Activated naive CD4-positive, alpha-beta T cell treated with anti-CD3 and anti-CD28 coated beads, Interleukin-2, amount 10 ng/mL, durations not matched to agents 7 days and 5 days (primary cell): ENCODE measurements around the gene NAA16.
A peak's percentile ranks its signal among the peaks of the same experiment; 100 is the strongest.

ENCODE experiments used
- CTCF ChIA-PET: fragments of 350-600 bp; sonication (Branson Sonifier 250); formaldehyde crosslinking; loops from one replicate; lab custom pipeline; 2021; ENCODE audit warnings: antibody characterized with exemption; lab: Charles Lee
- DNase-seq: peaks from one replicate; pipeline ENCODE4 v3.0.0-alpha.2; 2020
- H3K27ac Mint-ChIP-seq: one replicate; pipeline ENCODE4 v1.8.0; 2021; ENCODE audit warnings: mild to moderate bottlenecking, moderate library complexity, mixed read lengths
- H3K27me3 Mint-ChIP-seq: one replicate; pipeline ENCODE4 v1.8.0; 2021; ENCODE audit warnings: mild to moderate bottlenecking, mixed read lengths
- H3K36me3 Mint-ChIP-seq: one replicate; pipeline ENCODE4 v1.8.0; 2021; ENCODE audit warnings: mixed read lengths
- H3K4me1 Mint-ChIP-seq: one replicate; pipeline ENCODE4 v1.8.0; 2021; ENCODE audit warnings: mixed read lengths
- H3K4me3 Mint-ChIP-seq: one replicate; pipeline ENCODE4 v1.8.0; 2021; ENCODE audit warnings: mild to moderate bottlenecking, moderate library complexity, mixed read lengths
- H3K9me3 Mint-ChIP-seq: one replicate; pipeline ENCODE4 v1.8.0; 2021; ENCODE audit warnings: mixed read lengths

The NAA16 gene

GRCh38 chr13:41291246-41291645, 19.8 kb upstream of the NAA16 start:
- Mint-ChIP-seq H3K27me3 (peaks cover 4% of the 10 kb centered on the region), H3K4me3 (no peak overlapping the region), H3K36me3 (peaks cover 7% of the 10 kb centered on the region), H3K27ac (no peak overlapping the region), H3K9me3 (peaks cover 12% of the 10 kb centered on the region), H3K4me1 (peaks cover 11% of the 10 kb centered on the region)
- no peak for DNase-seq
- CTCF ChIA-PET: no interaction called here

GRCh38 chr13:41293272-41293671, 17.8 kb upstream of the NAA16 start:
- Mint-ChIP-seq H3K27me3 (peaks cover 10% of the 10 kb centered on the region), H3K36me3 (peaks cover 3% of the 10 kb centered on the region), H3K9me3 (peaks cover 8% of the 10 kb centered on the region), H3K4me1 (no peaks in the 10 kb centered on the region), H3K4me3 (no peak overlapping the region), H3K27ac (no peak overlapping the region)
- CTCF ChIA-PET: no interaction called here
- no peak for DNase-seq

GRCh38 chr13:41294914-41295313, 16.2 kb upstream of the NAA16 start:
- peaks cover 5% of the 10 kb centered on the region for H3K4me1 Mint-ChIP-seq
- peaks cover 5% of the 10 kb centered on the region for H3K9me3 Mint-ChIP-seq
- no peak overlapping the region for H3K4me3 Mint-ChIP-seq
- CTCF ChIA-PET: no interaction called here
- no peak for DNase-seq
- H3K36me3 Mint-ChIP-seq: peaks cover 5% of the 10 kb centered on the region
- H3K27me3 Mint-ChIP-seq: peaks cover 10% of the 10 kb centered on the region
- no peak overlapping the region for H3K27ac Mint-ChIP-seq

- peaks cover 10% of the 10 kb centered on the region for H3K27me3 Mint-ChIP-seq
- DNase-seq: no peak
- H3K27ac Mint-ChIP-seq: no peak overlapping the region
- CTCF ChIA-PET: no interaction called here
- H3K4me1 Mint-ChIP-seq: peaks cover 5% of the 10 kb centered on the region
- peaks cover 5% of the 10 kb centered on the region for H3K9me3 Mint-ChIP-seq
- no peak overlapping the region for H3K4me3 Mint-ChIP-seq
- H3K36me3 Mint-ChIP-seq: peaks cover 5% of the 10 kb centered on the region
Observed at GRCh38 chr13:41295973-41296372, 15.1 kb upstream of the NAA16 start.

- Mint-ChIP-seq H3K4me3 (no peak overlapping the region), H3K4me1 (peaks cover 5% of the 10 kb centered on the region), H3K27me3 (peaks cover 11% of the 10 kb centered on the region), H3K9me3 (peaks cover 2% of the 10 kb centered on the region), H3K36me3 (peaks cover 2% of the 10 kb centered on the region), H3K27ac (no peak overlapping the region)
- CTCF ChIA-PET: no interaction called here
- DNase-seq: no peak
Observed at GRCh38 chr13:41296879-41297646, 14.0 kb upstream of the NAA16 start.

GRCh38 chr13:41299316-41300094, 11.6 kb upstream of the NAA16 start:
- DNase-seq: no peak
- H3K4me3 Mint-ChIP-seq: no peak overlapping the region
- H3K9me3 Mint-ChIP-seq: peaks cover 2% of the 10 kb centered on the region
- CTCF ChIA-PET: no interaction called here
- peaks cover 5% of the 10 kb centered on the region for H3K4me1 Mint-ChIP-seq
- peaks cover 2% of the 10 kb centered on the region for H3K36me3 Mint-ChIP-seq
- peaks cover 18% of the 10 kb centered on the region for H3K27me3 Mint-ChIP-seq
- no peak overlapping the region for H3K27ac Mint-ChIP-seq

- CTCF ChIA-PET: no interaction called here
- Mint-ChIP-seq H3K9me3 (no peaks in the 10 kb centered on the region), H3K27me3 (peaks cover 18% of the 10 kb centered on the region), H3K4me1 (peaks cover 5% of the 10 kb centered on the region), H3K27ac (no peak overlapping the region), H3K36me3 (peaks cover 2% of the 10 kb centered on the region), H3K4me3 (no peak overlapping the region)
- DNase-seq: no peak
Observed at GRCh38 chr13:41302743-41303142, 8.3 kb upstream of the NAA16 start.

GRCh38 chr13:41304551-41304950, 6.5 kb upstream of the NAA16 start:
- H3K4me3 Mint-ChIP-seq: no peak overlapping the region
- H3K27me3 Mint-ChIP-seq: peaks cover 18% of the 10 kb centered on the region
- no peaks in the 10 kb centered on the region for H3K36me3 Mint-ChIP-seq
- DNase-seq: no peak
- no peaks in the 10 kb centered on the region for H3K9me3 Mint-ChIP-seq
- peaks cover 3% of the 10 kb centered on the region for H3K4me1 Mint-ChIP-seq
- CTCF ChIA-PET: interaction anchor here (0.6 kb wide), 1 partner anchor 108 kb away, joined by 3 read pairs; no protein-coding TSS in a partner anchor
- no peak overlapping the region for H3K27ac Mint-ChIP-seq

GRCh38 chr13:41306271-41307145, 4.6 kb upstream of the NAA16 start:
- Mint-ChIP-seq H3K4me3 (no peak overlapping the region), H3K27ac (no peak overlapping the region), H3K4me1 (peaks cover 9% of the 10 kb centered on the region), H3K9me3 (no peaks in the 10 kb centered on the region), H3K27me3 (peaks cover 20% of the 10 kb centered on the region), H3K36me3 (no peaks in the 10 kb centered on the region)
- CTCF ChIA-PET: no interaction called here
- DNase-seq: no peak

- Mint-ChIP-seq H3K4me3 (no peak overlapping the region), H3K36me3 (peaks cover 2% of the 10 kb centered on the region), H3K4me1 (peaks cover 15% of the 10 kb centered on the region), H3K27ac (no peak overlapping the region), H3K27me3 (peaks cover 10% of the 10 kb centered on the region), H3K9me3 (no peaks in the 10 kb centered on the region)
- CTCF ChIA-PET: no interaction called here
- DNase-seq: no peak
Observed at GRCh38 chr13:41307884-41308640, 3.0 kb upstream of the NAA16 start.

GRCh38 chr13:41311406-41312175, 524 bp downstream of the NAA16 start:
- CTCF ChIA-PET: interaction anchor here (0.5 to 1.1 kb wide), 3 partner anchors 10 to 257 kb away, joined by 3 read pairs; no protein-coding TSS in a partner anchor
- H3K27me3 Mint-ChIP-seq: peaks cover 4% of the 10 kb centered on the region
- H3K4me1 Mint-ChIP-seq: peaks cover 44% of the 10 kb centered on the region
- H3K9me3 Mint-ChIP-seq: no peaks in the 10 kb centered on the region
- peak overlapping the region; percentile 96 for H3K4me3 Mint-ChIP-seq
- H3K36me3 Mint-ChIP-seq: peaks cover 3% of the 10 kb centered on the region
- peak overlapping the region; percentile 95 for H3K27ac Mint-ChIP-seq
- DNase-seq: peak; percentile 67

GRCh38 chr13:41312176-41312500, 1.1 kb downstream of the NAA16 start:
- H3K9me3 Mint-ChIP-seq: no peaks in the 10 kb centered on the region
- peaks cover 4% of the 10 kb centered on the region for H3K27me3 Mint-ChIP-seq
- H3K4me3 Mint-ChIP-seq: peak overlapping the region; percentile 96
- CTCF ChIA-PET: interaction anchor here (1.1 kb wide), 1 partner anchor 10 kb away, joined by 3 read pairs; no protein-coding TSS in a partner anchor
- peak; percentile 39 for DNase-seq
- peak overlapping the region; percentile 95 for H3K27ac Mint-ChIP-seq
- H3K36me3 Mint-ChIP-seq: peaks cover 8% of the 10 kb centered on the region
- H3K4me1 Mint-ChIP-seq: peaks cover 50% of the 10 kb centered on the region

GRCh38 chr13:41313117-41313516, 2.0 kb downstream of the NAA16 start:
- CTCF ChIA-PET: interaction anchor here (1.0 kb wide), 1 partner anchor 259 kb away, joined by 4 read pairs; no protein-coding TSS in a partner anchor
- peaks cover 55% of the 10 kb centered on the region for H3K4me1 Mint-ChIP-seq
- peaks cover 4% of the 10 kb centered on the region for H3K27me3 Mint-ChIP-seq
- DNase-seq: no peak
- no peak overlapping the region for H3K27ac Mint-ChIP-seq
- H3K9me3 Mint-ChIP-seq: no peaks in the 10 kb centered on the region
- peak overlapping the region; percentile 96 for H3K4me3 Mint-ChIP-seq
- peaks cover 17% of the 10 kb centered on the region for H3K36me3 Mint-ChIP-seq
